ENCODE data around the gene ARFIP1. TPM values are rescaled to one million over a fixed set of nuclear protein-coding genes. Genes with fewer than 3 reads are reported as not detected.

Gene ARFIP1
- polyA plus RNA-seq, 3 donors, result 11.7 to 28.4 (median 27.2) TPM

DNA sequence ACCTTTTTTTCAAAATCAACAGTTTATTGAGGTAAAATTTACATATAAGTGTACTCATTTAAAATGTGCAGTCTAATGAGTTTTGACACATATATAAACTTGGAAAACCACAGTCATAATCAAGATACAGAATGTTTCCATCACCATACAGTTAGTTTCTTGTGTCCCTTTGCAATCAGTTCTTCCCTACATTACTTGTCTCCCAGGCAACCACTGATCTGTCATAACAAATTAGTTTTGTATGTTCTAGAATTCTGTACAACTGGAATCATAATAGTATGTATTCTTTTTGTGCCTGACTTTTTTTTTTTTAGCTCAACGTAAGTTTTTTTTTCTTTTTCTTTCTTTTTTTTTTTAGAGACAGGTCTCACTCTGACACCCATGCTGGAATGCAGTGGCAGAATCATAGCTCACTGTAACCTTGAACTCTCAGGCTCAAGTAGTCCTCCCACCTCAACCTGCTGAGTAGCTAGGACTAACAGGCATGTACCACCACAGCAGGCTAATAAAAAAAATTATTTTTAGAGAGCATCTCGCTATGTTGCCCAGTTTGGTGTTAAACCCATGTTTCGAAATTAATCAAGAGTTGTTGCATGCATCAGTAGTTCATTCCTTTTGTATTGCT lies 26.9 kb downstream of the ARFIP1 start:
- Histone ChIP-seq H3K4me1 (ENCODE audit: control insufficient read depth in 1 of 2, insufficient read depth in 2 of 2, low read length in 2 of 2) (peaks cover 15 to 24% of the 10 kb centered on the region in 2 donors), H3K27me3 (ENCODE audit: control insufficient read depth in 2 of 2, insufficient read depth in 2 of 2, low read length in 2 of 2) (no peaks in the 10 kb centered on the region), H3K27ac (ENCODE audit: low read depth in 1 of 2, low read length in 2 of 2) (peak overlapping the region; percentile 16 to 62), H3K36me3 (replicated peaks in 1 of 2; ENCODE audit: control insufficient read depth in 1 of 2, insufficient read depth in 2 of 2, low read length in 2 of 2) (no peaks in the 10 kb centered on the region), H3K4me2 (replicated peaks; ENCODE audit: extremely low read depth, low read length, poor library complexity, severe bottlenecking) (peak overlapping the region; percentile 0), H3K79me2 (ENCODE audit: insufficient read depth, low read length) (peaks cover 47% of the 10 kb centered on the region), H4K20me1 (ENCODE audit: insufficient read depth, low read length) (peaks cover 57% of the 10 kb centered on the region), H2AFZ (ENCODE audit: insufficient read depth, low read depth, low read length, poor library complexity, severe bottlenecking) (no peak overlapping the region), H3K4me3 (replicated peaks in 1 of 3; ENCODE audit: low read depth in 2 of 3, low read length in 3 of 3) (no peak overlapping the region), H3K9me3 (replicated peaks in 1 of 2; ENCODE audit: control insufficient read depth in 1 of 2, insufficient read depth in 1 of 2, low read length in 2 of 2) (peaks cover 0 to 3% of the 10 kb centered on the region in 2 donors), H3K9ac (ENCODE audit: insufficient read depth, low read length, poor library complexity, severe bottlenecking) (no peak overlapping the region)
- no peak for DNase-seq
- no CpG with 5 or more reads among the region's 3 CpGs for WGBS (ENCODE audit: insufficient coverage)
- Mint-ChIP-seq H3K36me3 (peaks cover 11 to 14% of the 10 kb centered on the region in 2 donors), H3K9me3 (peaks cover 0 to 6% (median 2%) of the 10 kb centered on the region in 7 donors), H3K27ac (peak overlapping the region in 3 of 7 donors; percentile 27 to 89 (median 75)), H3K27me3 (ENCODE audit: low read depth in 3 of 3) (peaks cover 0 to 2% (median 0%) of the 10 kb centered on the region in 3 donors), H3K4me3 (no peak overlapping the region), H3K4me1 (peaks cover 28% of the 10 kb centered on the region)
- no peak for TF ChIP-seq CTCF (IDR thresholded peaks at IDR 0.05)
- intact Hi-C loops (cut with micrococcal nuclease), result no loop called here

- DNase-seq, result no peak
- Histone ChIP-seq H3K9ac (ENCODE audit: insufficient read depth, low read length, poor library complexity, severe bottlenecking) (no peak overlapping the region), H3K79me2 (ENCODE audit: insufficient read depth, low read length) (peaks cover 53% of the 10 kb centered on the region), H2AFZ (ENCODE audit: insufficient read depth, low read depth, low read length, poor library complexity, severe bottlenecking) (no peak overlapping the region), H3K27me3 (ENCODE audit: control insufficient read depth in 2 of 2, insufficient read depth in 2 of 2, low read length in 2 of 2) (no peaks in the 10 kb centered on the region), H3K4me1 (ENCODE audit: control insufficient read depth in 1 of 2, insufficient read depth in 2 of 2, low read length in 2 of 2) (peaks cover 15 to 24% of the 10 kb centered on the region in 2 donors), H3K27ac (ENCODE audit: low read depth in 1 of 2, low read length in 2 of 2) (no peak overlapping the region), H3K9me3 (replicated peaks in 1 of 2; ENCODE audit: control insufficient read depth in 1 of 2, insufficient read depth in 1 of 2, low read length in 2 of 2) (peaks cover 0 to 7% of the 10 kb centered on the region in 2 donors), H4K20me1 (ENCODE audit: insufficient read depth, low read length) (peaks cover 50% of the 10 kb centered on the region), H3K4me3 (replicated peaks in 1 of 3; ENCODE audit: low read depth in 2 of 3, low read length in 3 of 3) (no peak overlapping the region), H3K4me2 (replicated peaks; ENCODE audit: extremely low read depth, low read length, poor library complexity, severe bottlenecking) (no peak overlapping the region), H3K36me3 (replicated peaks in 1 of 2; ENCODE audit: control insufficient read depth in 1 of 2, insufficient read depth in 2 of 2, low read length in 2 of 2) (peaks cover 0 to 7% of the 10 kb centered on the region in 2 donors)
- Mint-ChIP-seq H3K27me3 (ENCODE audit: low read depth in 3 of 3) (peaks cover 0 to 2% (median 0%) of the 10 kb centered on the region in 3 donors), H3K36me3 (peaks cover 15 to 19% of the 10 kb centered on the region in 2 donors), H3K4me3 (no peak overlapping the region), H3K9me3 (peaks cover 0 to 6% (median 4%) of the 10 kb centered on the region in 7 donors), H3K27ac (no peak overlapping the region), H3K4me1 (peaks cover 28% of the 10 kb centered on the region)
- no CpG with 5 or more reads among the region's 3 CpGs for WGBS (ENCODE audit: insufficient coverage)
- no peak for TF ChIP-seq CTCF (IDR thresholded peaks at IDR 0.05)
- intact Hi-C loops (cut with micrococcal nuclease), result no loop called here
Observed at GRCh38 chr4:152807294-152807829, 27.6 kb downstream of the ARFIP1 start.
